ENCODE measurements around the gene SYNGR1. TPM values are rescaled to one million over a fixed set of nuclear protein-coding genes. Genes with fewer than 3 reads are reported as not detected.

Gene SYNGR1
- total RNA-seq (2014; rRNA removed; shearing (Covaris generic)) = 1.4 and 2.7 TPM in 2 replicates

- DNase-seq (ENCODE audit: low read depth) = no peak
These were observed at the start of gene SYNGR1 for GRCh38 chr22:39349967-39350726. Gene SYNGR1 (plus strand): TSS chr22:39349991. CDS start chr22:39350011, 20 bp downstream.

GRCh38 chr22:39300186-39300830, 49.5 kb upstream of the SYNGR1 start:
- DNase-seq (ENCODE audit: low read depth) = no peak

- no peak for DNase-seq (ENCODE audit: low read depth)
These were observed 48.7 kb upstream of the SYNGR1 start for GRCh38 chr22:39301108-39301507.

GRCh38 chr22:39301926-39302325, 47.9 kb upstream of the SYNGR1 start:
- DNase-seq (ENCODE audit: low read depth) = no peak

- no peak for DNase-seq (ENCODE audit: low read depth)
These were observed 47.3 kb upstream of the SYNGR1 start for GRCh38 chr22:39302431-39302960.

GRCh38 chr22:39303358-39303757, 46.4 kb upstream of the SYNGR1 start:
- no peak for DNase-seq (ENCODE audit: low read depth)

- DNase-seq (ENCODE audit: low read depth) = no peak
These were observed 45.7 kb upstream of the SYNGR1 start for GRCh38 chr22:39303892-39304671.

- peak; percentile 58 for DNase-seq (ENCODE audit: low read depth)
These were observed 43.1 kb upstream of the SYNGR1 start for GRCh38 chr22:39306456-39307361.

- DNase-seq (ENCODE audit: low read depth) = peak; percentile 91
These were observed 41.0 kb upstream of the SYNGR1 start for GRCh38 chr22:39308614-39309363.

GRCh38 chr22:39309364-39309861, 40.4 kb upstream of the SYNGR1 start:
- no peak for DNase-seq (ENCODE audit: low read depth)

- peak; percentile 65 for DNase-seq (ENCODE audit: low read depth)
These were observed 39.7 kb upstream of the SYNGR1 start for GRCh38 chr22:39309881-39310714.

GRCh38 chr22:39311592-39312400, 38.0 kb upstream of the SYNGR1 start:
- peak; percentile 62 for DNase-seq (ENCODE audit: low read depth)

GRCh38 chr22:39312410-39312809, 37.4 kb upstream of the SYNGR1 start:
- DNase-seq (ENCODE audit: low read depth) = no peak

- DNase-seq (ENCODE audit: low read depth) = no peak
These were observed 36.4 kb upstream of the SYNGR1 start for GRCh38 chr22:39313258-39314001.

- no peak for DNase-seq (ENCODE audit: low read depth)
These were observed 35.4 kb upstream of the SYNGR1 start for GRCh38 chr22:39314251-39314971.

- DNase-seq (ENCODE audit: low read depth) = no peak
These were observed 34.4 kb upstream of the SYNGR1 start for GRCh38 chr22:39315389-39315788.
